ENCODE measurements around the gene KCNH3.
A peak's percentile ranks its signal among the peaks of the same experiment; 100 is the strongest.

Gene KCNH3

GRCh38 chr12:49542592-49543160, 3.8 kb downstream of the KCNH3 start:
- no peak for DNase-seq
- in situ Hi-C loops (cut with MboI; ENCODE audit: low pct_unique_long_range_greater_than_20kb, low sequenced_read_pairs) = no loop called here

DNA sequence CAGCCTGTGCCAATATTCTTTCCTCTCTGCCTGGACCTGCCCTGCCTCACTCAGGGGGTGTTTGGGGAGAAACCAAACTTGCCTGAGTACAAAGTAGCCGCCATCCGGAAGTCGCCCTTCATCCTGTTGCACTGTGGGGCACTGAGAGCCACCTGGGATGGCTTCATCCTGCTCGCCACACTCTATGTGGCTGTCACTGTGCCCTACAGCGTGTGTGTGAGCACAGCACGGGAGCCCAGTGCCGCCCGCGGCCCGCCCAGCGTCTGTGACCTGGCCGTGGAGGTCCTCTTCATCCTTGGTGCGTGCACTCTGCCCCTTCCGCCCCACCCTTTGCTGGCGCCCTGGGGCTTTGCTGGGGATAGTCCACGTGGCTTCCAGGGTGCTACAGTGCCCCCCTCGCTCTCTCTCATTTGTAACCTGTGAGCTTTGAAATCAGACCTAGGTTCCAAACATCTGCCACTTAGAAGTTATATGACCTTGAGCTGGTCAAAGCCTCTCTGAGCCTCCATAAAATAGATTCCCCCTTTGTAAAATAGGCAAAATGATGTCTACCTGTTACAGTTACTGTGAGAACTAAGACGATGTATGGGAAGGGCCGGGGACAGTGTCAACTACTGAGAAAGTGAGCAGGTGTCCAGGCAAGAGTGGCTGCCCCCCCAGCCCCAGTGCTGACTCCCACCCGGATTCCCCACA, 4.5 kb downstream of the KCNH3 start:
- in situ Hi-C loops (cut with MboI; ENCODE audit: low pct_unique_long_range_greater_than_20kb, low sequenced_read_pairs) = no loop called here

GRCh38 chr12:49543914-49544815, 5.3 kb downstream of the KCNH3 start:
- in situ Hi-C loops (cut with MboI; ENCODE audit: low pct_unique_long_range_greater_than_20kb, low sequenced_read_pairs) = no loop called here
- no peak for DNase-seq

More for the DNA sequence above, 4.5 kb downstream of the KCNH3 start:
- no peak for DNase-seq

DNA sequence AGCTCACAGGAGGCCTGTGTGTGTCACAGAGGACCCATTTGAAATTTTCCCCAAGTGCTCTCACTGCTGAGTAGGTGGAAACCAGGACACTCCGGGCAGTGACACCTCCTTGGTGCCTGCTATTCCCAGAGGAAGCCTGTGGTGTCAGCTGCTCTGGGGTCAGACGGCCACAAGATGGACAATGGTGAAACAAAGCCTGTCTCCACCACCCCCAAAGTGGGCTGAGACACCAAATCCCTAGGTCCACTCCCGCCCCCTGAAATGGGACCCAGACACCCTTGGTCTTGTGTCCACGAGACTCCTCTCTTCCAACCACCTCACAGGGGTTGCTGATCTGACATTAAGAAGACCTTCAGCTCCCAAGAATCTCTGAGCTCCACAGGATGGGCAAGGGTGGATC, 7.0 kb downstream of the KCNH3 start:
- in situ Hi-C loops (cut with MboI; ENCODE audit: low pct_unique_long_range_greater_than_20kb, low sequenced_read_pairs) = no loop called here
- DNase-seq = no peak

- in situ Hi-C loops (cut with MboI; ENCODE audit: low pct_unique_long_range_greater_than_20kb, low sequenced_read_pairs) = no loop called here
- DNase-seq = no peak
Observed at GRCh38 chr12:49546481-49546880, 7.7 kb downstream of the KCNH3 start.

DNA sequence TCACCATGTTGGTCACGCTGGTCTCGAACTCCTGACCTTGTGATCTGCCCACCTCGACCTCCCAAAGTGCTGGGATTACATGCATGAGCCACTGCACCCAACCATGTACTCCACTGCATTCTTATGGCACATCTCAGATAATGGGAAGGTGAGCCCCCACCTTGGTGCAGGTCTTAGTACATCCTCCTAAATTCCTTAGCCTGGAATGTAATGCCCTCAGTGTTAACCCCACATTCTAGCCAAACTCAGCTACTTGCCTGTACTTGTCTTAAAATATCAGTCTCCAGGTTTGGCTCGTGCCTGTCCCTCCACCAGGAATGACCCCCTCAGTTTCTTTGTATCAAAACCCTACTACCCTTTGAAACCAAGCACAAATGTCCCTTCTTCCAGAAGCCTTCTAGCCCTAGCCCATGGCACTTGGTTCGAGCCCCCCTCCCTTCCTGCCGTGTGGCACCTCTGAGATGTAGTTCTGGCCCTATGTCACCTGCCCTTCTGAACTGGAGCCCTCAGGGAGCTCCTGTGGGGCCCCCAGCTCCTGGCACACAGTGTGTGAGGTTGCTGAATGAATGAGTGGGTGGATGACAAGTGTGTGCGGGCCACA, 8.4 kb downstream of the KCNH3 start:
- DNase-seq = no peak
- in situ Hi-C loops (cut with MboI; ENCODE audit: low pct_unique_long_range_greater_than_20kb, low sequenced_read_pairs) = no loop called here

GRCh38 chr12:49548481-49548821, 9.6 kb downstream of the KCNH3 start:
- in situ Hi-C loops (cut with MboI; ENCODE audit: low pct_unique_long_range_greater_than_20kb, low sequenced_read_pairs) = no loop called here
- no peak for DNase-seq

GRCh38 chr12:49548822-49549648, 10.2 kb downstream of the KCNH3 start:
- no peak for DNase-seq
- in situ Hi-C loops (cut with MboI; ENCODE audit: low pct_unique_long_range_greater_than_20kb, low sequenced_read_pairs) = no loop called here

GRCh38 chr12:49549735-49550692, 11.2 kb downstream of the KCNH3 start:
- in situ Hi-C loops (cut with MboI; ENCODE audit: low pct_unique_long_range_greater_than_20kb, low sequenced_read_pairs) = no loop called here
- no peak for DNase-seq

GRCh38 chr12:49550693-49551252, 11.9 kb downstream of the KCNH3 start:
- in situ Hi-C loops (cut with MboI; ENCODE audit: low pct_unique_long_range_greater_than_20kb, low sequenced_read_pairs) = no loop called here
- DNase-seq = no peak

- in situ Hi-C loops (cut with MboI; ENCODE audit: low pct_unique_long_range_greater_than_20kb, low sequenced_read_pairs) = no loop called here
- no peak for DNase-seq
Observed at GRCh38 chr12:49552014-49552413, 13.2 kb downstream of the KCNH3 start.

DNA sequence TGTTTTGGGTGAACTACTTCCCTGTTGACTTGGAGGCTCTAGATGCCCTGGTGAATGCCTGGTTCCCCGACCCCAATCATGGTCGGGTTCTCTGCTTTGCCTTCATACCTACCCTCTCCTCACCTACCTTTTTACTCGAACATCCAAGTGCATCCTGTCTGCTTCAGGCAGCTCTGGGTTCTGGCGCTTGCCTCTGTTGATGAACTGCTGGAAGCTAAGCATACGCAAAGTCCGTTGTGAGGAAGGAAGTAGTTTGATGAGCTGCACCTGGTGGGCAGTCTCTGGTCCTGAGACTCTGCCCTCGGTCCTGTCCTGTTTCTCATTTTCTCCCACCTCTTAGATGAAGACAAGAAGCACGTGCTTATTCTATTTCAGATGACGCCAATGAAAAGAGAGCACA, 13.6 kb downstream of the KCNH3 start:
- DNase-seq = no peak
- in situ Hi-C loops (cut with MboI; ENCODE audit: low pct_unique_long_range_greater_than_20kb, low sequenced_read_pairs) = no loop called here

GRCh38 chr12:49552899-49553298, 14.1 kb downstream of the KCNH3 start:
- DNase-seq = no peak
- in situ Hi-C loops (cut with MboI; ENCODE audit: low pct_unique_long_range_greater_than_20kb, low sequenced_read_pairs) = no loop called here

DNA sequence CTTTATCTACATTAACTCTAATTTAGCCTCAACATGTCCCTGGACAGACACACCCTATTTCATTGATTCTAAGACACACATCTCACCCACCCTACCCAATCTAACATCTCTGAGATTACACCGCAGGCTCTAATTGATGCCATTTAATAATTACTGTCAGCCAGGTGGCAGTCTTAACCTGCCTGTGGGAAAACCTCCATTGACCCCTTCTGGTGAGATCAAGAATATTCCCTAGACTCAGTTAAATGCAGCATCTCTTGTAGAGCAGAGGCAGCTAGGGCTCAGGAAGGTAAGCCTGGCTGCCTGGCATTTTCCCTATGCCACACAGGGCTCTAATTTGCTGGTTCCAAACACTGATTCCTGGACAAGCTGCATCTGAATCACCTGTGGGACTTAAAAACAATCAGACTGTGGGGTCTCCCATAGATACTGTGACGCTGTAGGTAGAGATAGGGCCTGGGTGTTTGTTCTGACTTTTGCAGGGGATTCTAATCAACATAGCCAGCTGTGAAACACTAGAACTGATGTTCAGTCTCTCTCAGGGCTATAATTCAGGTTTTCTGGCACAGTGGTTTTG, 14.8 kb downstream of the KCNH3 start:
- in situ Hi-C loops (cut with MboI; ENCODE audit: low pct_unique_long_range_greater_than_20kb, low sequenced_read_pairs) = no loop called here
- peak; percentile 40 for DNase-seq

- DNase-seq = no peak
- in situ Hi-C loops (cut with MboI; ENCODE audit: low pct_unique_long_range_greater_than_20kb, low sequenced_read_pairs) = no loop called here
Observed at GRCh38 chr12:49554266-49554665, 15.4 kb downstream of the KCNH3 start.

DNA sequence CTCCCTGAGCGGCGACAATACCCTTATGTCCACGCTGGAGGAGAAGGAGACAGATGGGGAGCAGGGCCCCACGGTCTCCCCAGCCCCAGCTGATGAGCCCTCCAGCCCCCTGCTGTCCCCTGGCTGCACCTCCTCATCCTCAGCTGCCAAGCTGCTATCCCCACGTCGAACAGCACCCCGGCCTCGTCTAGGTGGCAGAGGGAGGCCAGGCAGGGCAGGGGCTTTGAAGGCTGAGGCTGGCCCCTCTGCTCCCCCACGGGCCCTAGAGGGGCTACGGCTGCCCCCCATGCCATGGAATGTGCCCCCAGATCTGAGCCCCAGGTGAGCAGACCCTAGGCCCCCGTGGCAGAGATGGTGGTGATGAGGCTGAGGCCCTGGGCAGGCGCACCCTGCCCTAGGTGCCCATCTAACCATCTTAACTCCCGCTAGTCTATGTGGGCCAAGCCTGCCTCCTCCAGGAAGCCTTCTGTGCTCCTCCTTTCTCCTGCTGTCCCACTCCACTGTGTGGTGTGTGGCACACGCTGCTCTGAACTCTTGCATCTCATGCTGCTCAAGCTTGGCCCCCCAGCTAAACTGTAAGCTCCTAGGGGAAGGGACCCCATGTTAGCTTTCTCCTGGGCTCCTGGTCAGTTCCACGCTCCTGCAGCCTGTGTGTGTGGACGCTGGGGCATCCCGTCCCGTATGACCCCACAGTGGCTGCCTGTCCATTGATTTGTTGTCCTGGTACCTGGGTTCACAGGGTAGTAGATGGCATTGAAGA, 17.0 kb downstream of the KCNH3 start:
- DNase-seq = no peak
- in situ Hi-C loops (cut with MboI; ENCODE audit: low pct_unique_long_range_greater_than_20kb, low sequenced_read_pairs) = no loop called here
